Measurements from ENCODE around the gene DIRAS2.
"Not testable (repeated sequence)": the region's sequence is repeated elsewhere in the genome, so short reads cannot be mapped to it uniquely, and the experiment has no call there.

DIRAS2 gene, protein sequence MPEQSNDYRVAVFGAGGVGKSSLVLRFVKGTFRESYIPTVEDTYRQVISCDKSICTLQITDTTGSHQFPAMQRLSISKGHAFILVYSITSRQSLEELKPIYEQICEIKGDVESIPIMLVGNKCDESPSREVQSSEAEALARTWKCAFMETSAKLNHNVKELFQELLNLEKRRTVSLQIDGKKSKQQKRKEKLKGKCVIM

DNA sequence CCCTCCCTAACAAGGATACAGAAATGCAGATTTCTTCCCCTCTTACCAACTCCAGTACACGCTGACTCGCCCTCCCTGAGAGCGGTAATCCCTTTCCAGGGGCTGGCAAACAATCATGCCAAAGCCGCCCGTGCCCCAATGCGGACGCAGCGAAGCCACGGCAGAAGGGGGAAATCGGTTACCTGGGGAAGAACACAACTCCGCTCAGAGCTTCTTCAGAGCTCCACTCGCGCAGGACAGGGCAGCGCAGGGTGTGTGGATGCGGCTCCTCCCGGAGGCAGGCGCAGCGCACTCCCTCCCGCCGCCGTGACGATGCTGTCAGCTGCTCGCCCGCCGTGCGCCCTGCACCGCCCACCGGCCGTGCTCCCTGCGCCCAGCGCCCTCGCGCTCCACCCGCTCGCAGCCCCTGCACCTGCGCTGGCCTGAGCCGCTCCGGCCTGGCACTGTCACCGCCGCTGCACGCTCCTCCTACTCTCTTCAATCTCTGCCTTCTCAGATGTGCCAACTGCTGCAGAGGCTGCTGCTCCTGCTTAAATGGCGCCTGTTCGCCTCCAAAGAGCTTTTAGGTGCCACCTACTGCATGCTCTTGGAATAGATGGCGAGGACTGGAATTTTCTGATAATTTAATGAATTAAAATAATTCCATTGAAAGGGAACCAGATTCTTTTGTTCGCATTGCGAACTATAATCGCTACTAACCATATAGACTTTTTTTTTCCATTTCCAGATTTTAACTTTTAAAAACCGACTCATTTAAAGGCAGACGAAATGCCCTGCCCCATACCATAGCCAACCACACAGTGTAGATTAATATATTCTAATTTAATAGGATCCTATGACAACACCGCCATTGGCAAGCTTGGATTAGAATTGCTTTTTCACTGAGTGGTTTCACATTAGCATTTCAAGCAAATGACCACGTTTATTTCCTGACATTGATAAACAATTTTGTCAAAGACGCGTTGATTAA lies at the start of gene DIRAS2:
Gene DIRAS2, minus strand, starts transcription at position 255 of the 970 bp plus-strand sequence. CDS start 28,997 bp downstream, outside the sequence.
- DNase-seq: peak; percentile 78

DNA sequence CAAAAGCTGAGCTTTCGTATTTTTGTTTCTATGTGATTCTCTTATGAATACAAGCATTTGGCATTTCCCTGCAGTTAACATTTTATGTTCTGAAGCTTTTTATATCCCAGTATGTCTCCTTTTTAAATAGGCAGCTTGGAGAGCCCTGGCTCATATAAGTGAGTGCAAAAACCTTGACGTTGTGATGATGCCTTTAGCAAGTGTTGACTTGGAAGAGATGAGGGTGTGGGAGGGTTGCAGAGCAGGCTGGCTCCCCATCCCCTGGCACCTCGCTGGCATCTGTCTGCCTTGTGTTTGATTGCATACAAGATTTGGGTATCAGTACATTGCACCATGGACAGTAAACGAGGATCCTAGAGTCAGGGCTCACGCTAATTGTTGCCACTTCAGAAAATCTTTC lies 42.1 kb upstream of the DIRAS2 start:
- DNase-seq: no peak

DNA sequence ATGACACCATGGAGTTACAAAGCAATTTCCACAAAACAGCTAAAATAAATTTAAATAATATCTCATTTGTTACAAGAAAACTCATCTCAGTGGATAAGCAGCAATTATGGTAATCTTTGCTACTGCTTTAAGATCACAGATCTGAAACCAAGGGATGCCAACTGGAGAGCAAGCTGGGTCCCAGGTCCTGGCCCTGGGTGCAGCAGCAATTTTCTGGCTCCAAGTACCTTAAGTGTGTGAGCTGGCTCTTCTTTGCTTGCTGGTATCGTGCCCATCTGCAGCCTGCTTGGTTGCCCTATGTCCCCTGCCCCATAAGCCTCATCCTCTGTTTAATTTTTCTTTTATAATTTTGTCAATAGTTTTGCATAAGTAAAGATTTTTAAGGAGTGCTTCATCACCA lies 41.5 kb upstream of the DIRAS2 start:
- no peak for DNase-seq

DNA sequence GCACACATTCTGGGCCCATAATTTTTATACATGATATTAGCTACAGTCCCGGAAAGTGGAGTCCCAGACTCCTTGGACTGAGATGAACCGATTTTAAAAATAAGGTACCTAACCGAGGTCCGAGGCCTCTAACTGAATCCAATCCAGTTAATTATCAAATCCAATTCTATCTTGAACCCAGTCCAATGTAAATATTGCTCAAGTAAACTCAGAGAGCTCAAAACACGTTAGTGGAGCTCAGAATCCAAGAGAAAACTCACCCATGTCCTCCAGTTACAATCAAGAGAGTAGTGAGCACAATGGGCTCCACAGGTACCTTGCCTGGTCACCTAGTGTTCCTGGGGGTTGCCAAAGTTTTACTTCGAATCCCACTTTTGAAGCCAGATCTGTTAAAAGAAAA lies 37.9 kb upstream of the DIRAS2 start:
- DNase-seq: no peak

DNA sequence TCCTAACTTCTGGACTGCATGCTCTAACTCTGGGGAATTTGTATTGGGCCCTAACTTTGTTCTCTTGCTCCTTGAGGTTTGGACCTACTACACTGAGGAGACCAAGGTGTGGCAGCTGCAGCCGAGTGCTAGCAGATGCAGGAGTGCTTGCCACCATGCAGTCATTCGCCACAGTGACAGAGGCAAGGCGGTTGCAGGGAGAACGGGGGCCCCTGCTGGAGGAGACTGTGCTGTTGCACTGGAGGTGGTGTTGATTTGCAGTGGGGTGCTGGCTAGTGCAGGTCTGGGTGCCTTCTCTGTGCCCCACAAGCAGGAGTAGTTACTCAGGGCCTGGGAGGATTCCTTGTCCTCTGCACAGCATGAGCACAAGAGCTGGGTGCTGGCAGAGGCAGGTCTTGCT lies 22.4 kb upstream of the DIRAS2 start:
- DNase-seq: no peak

DNA sequence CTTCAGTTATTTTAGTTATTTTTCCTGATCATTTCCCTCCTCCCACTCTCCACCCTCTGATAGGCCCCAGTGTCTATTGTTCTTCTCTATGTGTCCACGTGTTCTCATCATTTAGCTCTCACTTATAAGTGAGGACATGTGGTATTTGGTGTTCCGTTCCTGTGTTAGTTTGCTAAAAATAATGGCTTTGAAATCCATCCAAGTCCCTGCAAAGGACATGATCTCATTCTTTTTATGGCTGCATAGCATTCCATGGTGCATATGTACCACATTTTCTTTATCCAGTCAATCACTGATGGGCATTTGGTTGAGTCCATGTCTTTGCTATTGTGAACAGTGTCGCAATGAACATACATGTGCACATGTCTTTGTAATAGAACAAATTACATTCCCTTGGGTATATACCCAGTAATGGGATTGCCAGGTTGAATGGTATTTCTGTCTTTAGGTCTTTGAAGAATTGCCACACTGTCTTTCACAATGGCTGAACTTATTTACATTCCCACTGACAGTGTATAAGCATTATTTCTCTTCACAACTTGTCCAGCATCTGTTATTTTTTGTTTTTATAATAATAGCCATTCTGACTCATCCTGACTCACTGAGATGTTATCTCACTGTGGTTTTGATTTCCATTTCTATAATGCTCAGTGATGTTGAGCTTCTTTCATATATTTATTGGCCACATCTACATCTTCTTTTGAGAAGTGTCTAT lies 17.2 kb upstream of the DIRAS2 start:
- no peak for DNase-seq

DNA sequence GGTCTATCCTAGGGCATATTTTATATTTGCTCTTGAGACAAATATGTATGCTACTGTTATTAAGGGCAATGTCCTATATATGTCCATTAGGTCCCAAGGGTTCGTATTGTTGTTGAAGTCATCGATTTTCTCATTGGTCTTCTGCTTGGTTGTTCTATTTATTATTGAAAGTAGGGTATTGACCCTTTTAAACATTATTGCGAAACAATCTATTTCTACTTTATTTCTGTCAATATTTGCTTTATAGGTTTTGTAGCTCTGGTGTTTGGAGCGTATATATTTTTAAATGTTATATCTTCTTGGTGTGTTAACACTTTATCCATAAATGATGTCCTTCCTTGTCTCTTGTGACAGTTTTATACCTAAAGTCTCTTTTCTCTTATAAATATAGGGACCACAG lies 16.2 kb upstream of the DIRAS2 start:
- no peak for DNase-seq

DNA sequence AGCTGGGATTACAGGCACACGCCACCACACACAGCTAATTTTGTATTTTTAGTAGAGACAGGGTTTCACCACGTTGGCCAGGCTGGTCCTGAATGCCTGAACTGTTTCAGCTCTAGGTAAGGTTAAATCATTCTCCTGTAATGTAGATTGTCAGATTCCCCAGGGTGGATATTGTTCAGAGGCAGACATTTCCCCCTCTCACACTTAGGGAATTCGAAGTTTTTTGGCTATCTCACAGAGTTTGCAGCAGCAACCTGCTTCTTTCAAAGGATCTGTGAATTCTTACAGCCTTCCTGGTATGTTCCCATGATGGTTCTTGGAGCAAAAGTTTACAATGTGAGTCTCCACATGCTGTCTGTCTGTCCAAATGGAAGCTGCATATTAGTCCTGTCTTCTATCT lies 15.6 kb upstream of the DIRAS2 start:
- DNase-seq: no peak

DNA sequence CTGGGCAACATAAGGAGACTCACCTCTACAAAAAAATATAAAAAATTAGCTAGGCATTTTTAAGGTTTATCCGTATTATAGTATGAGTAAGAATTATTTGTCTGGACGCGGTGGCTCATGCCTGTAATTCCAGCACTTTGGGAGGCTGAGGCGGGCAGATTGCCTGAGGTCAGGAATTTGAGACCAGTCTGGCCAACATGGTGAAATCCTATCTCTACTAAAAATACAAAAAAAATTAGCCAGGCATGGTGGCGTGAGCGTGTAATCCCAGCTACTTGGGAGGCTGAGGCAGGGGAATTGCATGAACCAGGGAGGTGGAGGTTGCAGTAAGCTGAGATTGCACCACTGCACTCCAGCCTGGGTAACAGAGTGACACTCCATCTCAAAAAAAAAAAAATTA lies 14.3 kb upstream of the DIRAS2 start:
- DNase-seq: not testable (repeated sequence)

DNA sequence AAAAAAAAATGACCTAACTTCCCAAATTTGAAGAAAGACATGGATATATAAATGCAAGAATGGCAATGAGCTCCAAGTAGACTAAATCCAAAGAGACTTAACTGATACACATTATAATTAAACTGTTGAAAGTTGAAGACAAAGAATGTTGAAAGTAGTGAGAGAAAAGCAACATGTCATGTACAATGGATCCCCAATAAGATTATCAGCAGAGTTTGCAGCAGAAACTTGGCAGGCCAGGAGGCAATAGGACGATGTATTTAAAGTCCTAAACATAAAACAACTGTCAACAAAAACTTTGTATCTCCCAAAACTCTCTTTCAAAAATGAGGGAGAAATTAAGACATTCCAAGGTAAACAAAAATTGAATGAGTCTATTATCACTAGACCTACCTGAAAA lies 8.6 kb upstream of the DIRAS2 start:
- DNase-seq: no peak

DNA sequence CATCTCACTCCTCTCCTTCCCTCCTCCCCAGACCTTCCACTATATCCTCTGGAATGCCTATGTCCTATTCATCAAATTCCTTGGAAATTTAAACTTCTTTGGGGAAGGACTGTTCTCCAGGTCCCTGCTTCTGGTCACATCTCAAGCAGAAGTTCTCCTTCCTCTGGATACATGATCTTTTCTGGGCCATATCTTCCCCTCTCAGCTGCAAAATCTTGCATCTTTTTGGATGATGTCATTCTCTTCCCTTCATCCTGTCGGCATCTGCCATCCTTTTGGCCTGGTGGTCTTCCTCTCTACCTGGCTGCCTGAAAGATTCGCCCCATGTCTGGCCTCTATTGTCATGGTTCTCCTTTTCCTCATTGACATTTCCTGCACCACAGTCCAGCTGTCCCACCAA lies 5.2 kb upstream of the DIRAS2 start:
- DNase-seq: no peak

DNA sequence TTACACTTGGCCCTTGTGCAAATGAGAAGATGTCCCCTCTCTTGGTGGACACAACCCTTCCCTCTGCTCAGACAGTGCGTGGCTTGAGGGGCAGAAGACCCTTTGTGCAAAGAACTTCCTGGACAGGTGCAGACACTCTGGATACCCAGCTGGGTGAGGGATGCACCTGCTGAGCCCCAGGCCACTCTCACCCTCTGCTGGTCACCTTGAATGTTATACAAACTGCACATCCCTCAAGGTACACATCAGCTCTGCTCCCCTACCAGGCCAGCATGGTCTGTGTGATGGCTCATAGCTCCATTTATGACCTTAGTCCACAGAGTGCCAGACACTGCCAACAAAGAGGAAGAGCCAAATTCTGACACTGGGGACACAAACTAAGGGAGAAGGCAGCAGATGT lies 3.1 kb upstream of the DIRAS2 start:
- DNase-seq: no peak

DNA sequence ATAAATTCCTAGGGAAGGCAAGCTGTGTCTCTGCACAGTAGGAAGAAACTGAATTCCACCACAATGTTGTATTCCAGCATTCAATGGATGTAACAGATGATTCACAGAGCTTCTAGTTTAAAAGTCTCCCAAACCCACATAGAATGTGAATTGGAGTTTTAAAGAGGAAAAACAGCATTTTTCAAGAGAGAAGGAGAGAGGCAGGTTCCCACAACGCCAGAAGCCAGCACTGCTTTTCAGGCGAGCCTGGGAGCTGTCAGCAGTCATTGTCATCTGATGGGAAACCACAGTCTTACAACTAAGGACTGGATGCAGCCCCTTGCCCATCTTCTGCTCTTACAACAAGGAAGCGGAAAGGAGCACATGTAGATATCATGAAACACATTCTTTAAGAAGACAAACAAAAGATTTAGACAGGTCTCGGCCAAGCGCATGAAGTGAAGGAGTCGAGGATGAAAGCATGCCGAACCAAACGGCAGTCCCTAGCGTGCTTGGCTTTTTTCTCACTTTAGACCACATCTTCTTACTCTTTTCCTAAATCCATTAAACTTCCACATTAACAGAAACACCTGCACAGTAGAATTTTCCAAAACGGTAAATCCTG lies 638 bp downstream of the DIRAS2 start:
- no peak for DNase-seq

DNA sequence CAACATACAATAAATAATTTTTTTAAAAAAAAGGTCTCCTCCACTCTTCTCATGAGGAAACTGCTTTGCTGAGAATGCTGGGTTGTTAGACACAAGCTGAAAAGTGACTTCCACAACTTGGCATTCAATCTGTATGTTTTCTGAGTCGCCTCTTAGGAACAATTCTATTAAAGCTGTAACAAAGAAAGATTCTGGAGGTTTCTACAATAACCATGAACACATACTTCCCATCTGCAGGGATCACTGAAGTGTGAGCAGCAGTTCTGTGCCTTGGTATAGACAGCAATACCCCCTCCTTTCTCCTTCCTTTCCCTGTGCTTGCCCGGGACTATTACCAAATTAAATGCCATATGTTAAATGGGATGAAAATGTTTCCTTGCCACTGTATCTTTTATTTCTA lies 1.5 kb downstream of the DIRAS2 start:
- DNase-seq: no peak

DNA sequence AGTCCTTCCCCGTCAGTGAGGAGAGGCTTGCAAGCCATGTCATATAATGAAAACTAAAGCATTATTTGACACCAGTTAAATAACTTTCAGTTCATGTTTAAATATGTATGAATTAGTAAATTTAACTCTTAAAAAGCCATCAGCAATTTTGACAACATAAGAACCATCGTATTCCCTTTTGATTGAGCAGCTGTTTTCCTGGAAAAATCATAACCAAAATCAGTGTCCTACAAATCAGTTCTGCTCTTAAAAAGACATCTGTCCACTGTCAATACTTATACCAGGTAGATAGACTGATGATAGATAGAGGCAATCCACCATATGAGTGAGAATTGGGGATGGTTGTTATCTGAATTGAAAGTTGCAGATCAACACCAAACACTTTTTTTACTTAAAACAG lies 2.3 kb downstream of the DIRAS2 start:
- no peak for DNase-seq

DNA sequence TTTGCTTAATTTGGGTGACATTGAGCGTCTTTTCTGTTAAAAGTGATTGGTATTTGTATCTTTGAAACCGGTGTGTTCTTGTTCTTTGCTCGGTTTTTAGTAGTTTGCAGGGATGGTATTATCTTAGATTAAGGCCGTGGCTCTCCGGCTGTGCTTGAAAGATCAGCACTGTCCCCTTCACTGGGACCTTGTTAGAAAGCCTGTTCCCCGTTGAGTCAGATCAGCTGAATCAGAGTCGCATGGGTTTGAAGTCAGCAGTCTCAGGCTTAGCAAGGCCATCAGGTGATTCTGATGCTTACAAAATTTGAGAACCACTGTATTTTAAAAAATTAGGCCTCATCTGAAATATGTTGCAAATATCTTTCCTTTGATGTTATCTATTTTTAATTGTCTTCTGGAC lies 5.0 kb downstream of the DIRAS2 start:
- DNase-seq: no peak

DNA sequence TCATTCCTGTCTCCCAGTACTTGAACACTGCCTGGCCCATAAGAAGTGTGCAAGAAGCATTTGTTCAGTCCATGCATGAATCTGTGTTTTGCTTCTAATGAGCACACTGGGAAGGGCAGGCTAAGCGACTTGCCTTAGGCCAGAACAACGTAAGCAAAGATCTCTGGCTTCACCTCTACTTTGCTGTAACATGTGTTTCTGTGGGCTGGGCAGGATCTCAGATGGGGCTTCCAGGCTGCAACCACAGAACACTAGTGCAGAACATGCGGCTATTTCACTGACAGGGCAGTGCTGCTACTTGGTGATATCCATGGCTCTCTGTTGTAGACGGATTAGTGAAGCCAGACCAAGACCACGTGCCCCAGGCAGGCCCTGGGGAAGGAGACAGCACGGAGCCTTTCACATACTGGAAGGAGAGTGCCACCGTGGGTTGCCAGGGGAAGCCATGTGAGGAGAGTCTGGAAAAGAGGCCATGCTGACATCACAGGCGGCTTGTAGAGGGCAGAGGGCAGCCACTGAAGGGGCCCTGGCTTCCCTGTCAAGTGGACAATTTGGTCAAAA lies 9.9 kb downstream of the DIRAS2 start:
- no peak for DNase-seq

DNA sequence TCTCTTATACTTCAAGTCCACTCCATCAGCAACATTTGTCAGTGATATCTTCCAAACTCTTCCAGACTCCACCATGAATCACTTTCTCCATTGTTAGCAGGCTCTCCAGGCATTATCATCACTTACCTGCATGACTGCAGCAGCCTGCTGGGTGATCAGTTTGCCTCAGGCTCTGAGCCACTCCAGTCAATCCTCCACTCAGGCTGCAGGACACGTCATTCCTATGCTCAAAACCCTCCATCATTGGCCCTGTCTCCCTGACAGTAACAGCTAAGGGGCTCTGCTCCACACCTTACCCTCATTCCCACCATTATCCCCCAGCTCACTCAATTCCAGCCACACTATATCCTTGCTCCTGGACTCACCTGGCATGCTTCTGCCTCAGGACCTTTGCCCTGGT lies 10.7 kb downstream of the DIRAS2 start:
- DNase-seq: peak; percentile 31

DNA sequence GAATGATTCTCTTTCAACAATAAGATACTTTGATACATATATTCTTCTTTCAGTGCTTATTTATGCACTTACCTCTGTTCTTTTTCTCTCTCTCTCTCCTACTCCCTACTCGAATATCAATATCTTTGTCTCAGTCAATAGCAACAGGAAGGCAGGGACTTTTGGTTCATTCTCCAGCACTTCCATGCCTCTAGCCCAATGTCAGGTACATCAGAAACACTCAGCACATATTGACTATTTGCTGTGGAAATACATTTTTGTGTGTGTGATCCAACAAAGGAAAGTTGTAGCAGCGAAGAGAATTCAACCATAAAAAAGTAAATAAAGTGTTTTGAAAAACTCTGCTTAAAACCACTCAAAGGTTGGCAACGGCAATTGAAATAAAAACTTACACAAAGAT lies 12.6 kb downstream of the DIRAS2 start:
- DNase-seq: peak; percentile 60

DNA sequence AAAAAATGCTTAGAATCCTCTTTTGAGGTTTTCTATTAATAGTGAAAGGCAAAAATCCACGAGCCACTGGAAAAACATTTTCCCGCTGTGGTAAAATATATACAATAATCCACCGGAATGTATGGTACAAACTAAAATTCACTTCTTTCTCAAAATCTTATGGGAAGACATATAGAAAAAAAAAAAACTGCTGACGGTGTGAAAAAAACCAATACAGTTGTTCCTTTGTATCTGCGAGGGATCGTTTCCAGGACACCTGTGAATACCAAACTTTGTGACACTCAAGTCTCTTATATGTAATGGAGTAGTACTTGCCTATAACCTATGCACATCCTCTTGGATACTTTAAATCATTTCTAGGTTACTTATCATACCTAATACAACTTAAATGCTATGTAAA lies 13.3 kb downstream of the DIRAS2 start:
- no peak for DNase-seq

DNA sequence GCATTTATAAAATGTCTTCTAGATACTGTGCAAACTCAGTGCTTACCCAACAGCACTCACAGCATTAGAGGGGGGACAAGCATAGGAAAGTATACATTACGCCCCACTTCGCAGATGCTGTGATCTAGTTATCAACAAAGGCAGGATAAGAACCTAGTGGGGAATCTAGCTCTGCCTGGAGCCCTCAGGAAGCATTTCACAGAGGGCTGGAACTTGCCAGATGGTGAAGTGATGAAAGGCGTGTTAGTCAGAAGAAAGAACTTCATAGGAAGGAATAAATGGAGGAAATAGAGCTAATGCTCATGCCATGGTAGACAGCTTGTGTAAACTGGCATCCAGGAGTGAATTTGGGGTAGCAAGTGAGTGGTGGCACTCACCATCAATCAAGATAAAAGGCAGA lies 25.8 kb downstream of the DIRAS2 start:
- DNase-seq: no peak

DNA sequence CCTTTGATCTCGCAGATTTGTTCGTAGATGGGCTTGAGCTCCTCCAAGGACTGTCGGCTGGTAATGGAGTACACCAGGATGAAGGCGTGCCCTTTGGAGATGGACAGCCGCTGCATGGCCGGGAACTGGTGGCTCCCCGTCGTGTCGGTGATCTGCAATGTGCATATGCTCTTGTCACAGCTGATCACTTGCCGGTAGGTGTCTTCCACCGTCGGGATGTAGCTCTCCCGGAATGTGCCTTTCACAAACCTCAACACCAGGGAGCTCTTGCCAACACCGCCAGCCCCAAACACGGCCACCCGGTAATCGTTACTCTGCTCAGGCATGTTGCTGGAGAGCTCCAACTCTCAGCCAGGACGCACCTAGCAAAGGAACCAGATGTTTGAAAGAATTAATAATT lies 29.1 kb downstream of the DIRAS2 start:
- DNase-seq: no peak

DNA sequence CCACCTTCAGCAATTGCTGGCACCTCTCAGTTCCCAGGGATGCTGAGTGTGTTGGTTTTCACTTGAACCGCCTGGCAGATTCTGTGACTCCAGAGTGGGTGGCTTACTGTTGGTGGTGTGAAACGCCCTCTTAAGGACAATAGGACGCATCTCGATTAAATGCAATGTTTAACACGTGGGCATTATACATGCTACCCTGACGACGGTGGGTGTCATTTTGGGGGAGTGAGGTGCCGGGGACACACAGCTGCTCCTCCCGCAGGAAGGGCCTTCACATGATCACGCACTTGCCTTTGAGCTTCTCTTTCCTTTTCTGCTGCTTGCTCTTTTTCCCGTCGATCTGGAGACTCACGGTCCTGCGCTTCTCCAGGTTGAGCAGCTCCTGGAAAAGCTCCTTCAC lies 29.7 kb downstream of the DIRAS2 start:
- DNase-seq: no peak
